UCSD-AML1 (cell line): ENCODE measurements around the gene MAGI1.
"Not testable (repeated sequence)": the region's sequence is repeated elsewhere in the genome, so short reads cannot be mapped to it uniquely, and the experiment has no call there.

Experiments used
- DNase-seq: peaks from one replicate; lab custom pipeline; 2025; ENCODE audit not compliant: unreplicated experiment; lab: John Stamatoyannopoulos, UW

Gene MAGI1

GRCh38 chr3:66041116-66041515 is 2.4 kb upstream of the MAGI1 start:
- DNase-seq, result no peak

GRCh38 chr3:66039590-66039887 is 821 bp upstream of the MAGI1 start:
- no peak for DNase-seq

- no peak for DNase-seq
Observed at GRCh38 chr3:66038384-66038725, 363 bp downstream of the MAGI1 start.

- no peak for DNase-seq
Observed at GRCh38 chr3:66037986-66038369, 740 bp downstream of the MAGI1 start.

GRCh38 chr3:66037330-66037985 is 1.3 kb downstream of the MAGI1 start:
- DNase-seq, result no peak

GRCh38 chr3:66036586-66037148 is 2.1 kb downstream of the MAGI1 start:
- DNase-seq, result no peak

GRCh38 chr3:66035763-66036477 is 2.8 kb downstream of the MAGI1 start:
- DNase-seq, result no peak

- DNase-seq, result no peak
Observed at GRCh38 chr3:66033241-66034138, 5.2 kb downstream of the MAGI1 start.

- DNase-seq, result no peak
Observed at GRCh38 chr3:66031102-66031698, 7.5 kb downstream of the MAGI1 start.

GRCh38 chr3:66029443-66029842 is 9.3 kb downstream of the MAGI1 start:
- no peak for DNase-seq

GRCh38 chr3:66029014-66029413 is 9.7 kb downstream of the MAGI1 start:
- DNase-seq, result no peak

GRCh38 chr3:66028457-66028856 is 10.3 kb downstream of the MAGI1 start:
- DNase-seq, result no peak

GRCh38 chr3:66027099-66027498 is 11.6 kb downstream of the MAGI1 start:
- not testable (repeated sequence) for DNase-seq

GRCh38 chr3:66023738-66024385 is 14.9 kb downstream of the MAGI1 start:
- DNase-seq, result no peak

GRCh38 chr3:66023229-66023628 is 15.5 kb downstream of the MAGI1 start:
- DNase-seq, result no peak

- no peak for DNase-seq
Observed at GRCh38 chr3:66021731-66022131, 17.0 kb downstream of the MAGI1 start.

- DNase-seq, result no peak
Observed at GRCh38 chr3:66019896-66020295, 18.8 kb downstream of the MAGI1 start.

- no peak for DNase-seq
Observed at GRCh38 chr3:66018057-66019033, 20.4 kb downstream of the MAGI1 start.

- no peak for DNase-seq
Observed at GRCh38 chr3:66017591-66017990, 21.1 kb downstream of the MAGI1 start.

- DNase-seq, result no peak
Observed at GRCh38 chr3:66017084-66017483, 21.6 kb downstream of the MAGI1 start.
